Globus pallidus (tissue), 1 donor: ENCODE data around the gene SHISA3.
"Not testable (repeated sequence)": the region's sequence is repeated elsewhere in the genome, so short reads cannot be mapped to it uniquely, and the experiment has no call there.

Experiments used
- DNase-seq: peaks from one replicate; pipeline ENCODE4 v3.0.0-alpha.2; 2015; ENCODE audit warnings: low spot score

The SHISA3 gene

DNA sequence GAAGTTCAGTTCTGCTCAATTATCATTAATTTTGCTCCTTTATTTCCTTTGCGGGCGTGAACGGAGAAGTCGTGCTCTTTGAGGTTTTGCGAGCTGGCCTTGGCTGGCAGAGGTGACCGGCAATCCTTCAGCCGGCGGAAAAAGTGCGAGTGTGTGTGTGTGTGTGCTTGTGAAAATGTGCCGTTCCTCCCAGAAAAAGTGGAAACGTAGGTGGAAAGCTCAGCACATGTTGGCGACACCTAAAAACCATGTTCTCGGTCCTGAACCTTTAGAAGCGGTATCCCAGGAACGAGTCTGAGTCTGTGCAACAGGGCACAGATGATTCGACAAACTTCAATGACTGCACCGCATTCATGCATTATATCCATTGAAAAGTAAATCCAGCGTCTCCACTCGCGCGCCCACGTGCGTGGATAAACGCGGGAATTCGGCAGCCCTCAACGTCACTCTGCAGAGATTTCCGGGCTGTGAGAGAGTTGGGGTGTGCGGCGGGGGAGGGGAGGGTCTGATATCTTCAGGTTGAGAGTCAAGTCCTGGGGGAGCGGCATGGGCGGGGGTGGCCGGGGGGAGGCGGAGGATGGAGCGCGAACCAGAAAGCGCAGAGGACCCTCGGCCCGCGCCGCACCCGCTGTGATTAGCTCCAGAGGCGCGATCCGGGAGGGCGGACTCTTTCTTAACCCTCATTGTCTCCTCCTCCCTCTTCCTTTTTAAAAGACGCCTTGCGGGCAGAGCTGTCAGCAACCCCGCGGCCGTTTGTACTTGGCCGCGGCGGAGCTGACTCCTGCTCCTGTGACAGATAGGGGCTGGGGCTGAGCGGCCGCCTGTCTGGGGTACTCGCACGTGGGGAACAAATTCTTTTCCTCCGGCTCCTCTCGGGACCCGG lies at the start of gene SHISA3:
Gene SHISA3 (plus strand): TSS at position 737 of the 883 bp plus-strand sequence. CDS start 569 bp downstream, outside the sequence.
- no peak for DNase-seq

DNA sequence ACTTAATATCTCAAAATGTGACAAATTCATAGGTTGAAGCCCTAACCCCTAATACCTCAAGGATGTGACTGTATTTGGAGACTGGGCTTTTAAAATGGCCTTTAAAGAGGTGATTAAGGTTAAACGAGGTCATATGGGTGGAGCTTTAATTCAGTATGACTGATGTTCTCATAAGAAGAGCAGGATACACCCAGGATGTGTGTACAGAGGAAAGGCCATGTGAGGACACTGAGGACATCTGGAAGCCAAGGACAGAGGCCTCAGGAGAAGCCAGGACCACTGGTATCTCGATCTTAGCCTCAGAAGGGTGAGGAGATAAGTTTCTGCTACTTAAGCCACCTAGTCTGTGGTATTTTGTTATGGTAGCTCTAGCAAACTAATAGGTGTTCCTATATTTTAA lies 49.0 kb upstream of the SHISA3 start:
- DNase-seq: no peak

DNA sequence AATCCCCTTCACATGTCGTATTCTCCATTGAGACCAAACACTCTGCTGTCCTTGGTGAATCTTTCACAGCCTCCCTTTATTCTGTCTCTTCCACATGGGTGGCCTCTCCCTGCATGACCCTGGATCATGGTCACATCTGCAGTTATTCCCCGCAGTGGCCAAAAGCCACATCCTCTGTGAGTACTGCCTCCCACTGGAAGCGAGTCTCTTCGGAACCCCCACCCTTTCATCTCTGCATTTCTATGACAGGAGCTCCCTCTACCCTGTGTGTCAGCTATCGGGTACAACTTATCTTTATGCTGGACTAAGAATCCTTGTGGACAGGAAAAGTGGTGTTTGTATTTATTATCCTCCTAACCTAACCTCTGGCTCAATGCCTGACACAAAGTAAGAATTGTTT lies 48.6 kb upstream of the SHISA3 start:
- DNase-seq: no peak

DNA sequence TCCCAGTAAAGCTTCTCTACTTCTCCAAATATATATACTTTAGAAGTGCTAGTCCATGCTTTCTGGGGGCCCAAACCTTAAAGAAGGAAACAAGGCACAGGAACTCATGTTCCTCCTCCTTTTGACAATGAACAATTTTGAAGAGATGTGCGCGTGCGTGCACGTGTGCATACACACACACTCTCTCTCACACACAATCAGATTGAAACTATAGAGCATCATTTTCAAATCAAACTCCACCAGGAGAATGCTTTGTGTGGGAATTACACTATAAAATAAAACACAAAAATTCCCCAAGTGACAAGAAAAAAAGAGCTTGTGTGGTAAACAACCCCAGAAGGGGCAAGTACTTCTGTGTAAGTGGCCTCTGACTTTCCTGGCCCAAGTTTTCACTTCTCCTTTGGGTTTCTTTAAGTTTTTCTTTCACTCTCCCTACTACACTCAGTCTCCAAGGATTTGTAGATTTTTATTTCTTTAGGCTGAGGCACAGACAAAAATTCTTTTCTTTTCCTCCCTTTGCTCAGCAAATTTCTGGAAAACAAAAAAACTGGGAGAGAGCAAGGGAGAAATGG lies 46.6 kb upstream of the SHISA3 start:
- DNase-seq: no peak

DNA sequence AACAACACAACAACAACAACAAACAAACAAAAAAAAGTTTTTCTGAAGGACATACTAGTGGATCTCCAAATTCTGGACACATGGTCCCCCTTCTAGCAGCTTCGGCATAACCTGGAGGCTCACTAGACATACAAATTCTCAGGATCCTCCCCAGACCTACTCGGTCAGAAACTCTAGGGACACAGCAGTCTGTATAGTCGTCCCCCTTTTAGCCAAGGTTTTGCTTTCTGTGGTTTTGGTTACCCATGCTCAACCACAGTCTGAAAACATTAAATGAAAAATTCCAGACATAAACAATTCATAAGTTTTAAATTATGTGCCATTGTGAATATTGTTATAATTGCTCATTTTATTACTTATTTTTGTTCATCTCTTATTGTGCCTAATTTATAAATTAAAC lies 45.2 kb upstream of the SHISA3 start:
- no peak for DNase-seq

DNA sequence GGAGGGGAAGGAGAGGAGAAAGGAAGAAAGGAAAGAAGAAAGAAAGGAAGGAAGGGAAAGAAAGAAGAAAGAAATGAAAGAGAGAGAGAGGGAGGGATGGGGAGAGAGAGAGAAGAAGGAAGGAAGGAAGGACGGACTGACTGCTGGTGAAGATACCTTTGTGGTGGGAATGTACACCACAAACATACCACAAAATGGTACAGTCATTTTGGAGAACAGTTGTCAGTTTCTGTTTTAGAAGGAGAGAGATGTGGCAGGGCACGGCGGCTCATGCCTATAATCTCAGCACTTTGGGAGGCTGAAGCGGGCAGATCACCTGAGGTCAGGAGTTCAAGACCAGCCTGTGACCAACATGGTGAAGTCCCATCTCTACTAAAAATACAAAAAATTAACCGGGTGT lies 40.0 kb upstream of the SHISA3 start:
- no peak for DNase-seq

DNA sequence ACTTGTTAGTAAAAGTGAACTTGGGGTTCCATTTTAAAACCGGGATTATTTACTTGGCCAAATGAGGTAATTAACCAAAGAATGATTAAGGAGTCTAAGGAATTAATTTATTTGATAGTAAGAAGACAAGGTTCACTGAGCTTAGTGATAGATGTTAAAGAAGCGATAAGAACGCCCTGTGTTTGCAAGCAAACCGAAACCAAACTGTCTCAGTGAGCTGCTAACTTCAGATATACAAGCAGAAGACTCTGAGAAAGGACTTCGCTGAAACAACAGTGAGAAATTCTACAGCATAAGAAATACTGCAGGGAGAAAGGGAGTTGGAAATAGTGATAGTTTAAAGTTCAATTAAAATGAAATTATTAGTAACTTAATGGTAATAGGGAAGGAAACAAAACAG lies 37.6 kb upstream of the SHISA3 start:
- DNase-seq: no peak

DNA sequence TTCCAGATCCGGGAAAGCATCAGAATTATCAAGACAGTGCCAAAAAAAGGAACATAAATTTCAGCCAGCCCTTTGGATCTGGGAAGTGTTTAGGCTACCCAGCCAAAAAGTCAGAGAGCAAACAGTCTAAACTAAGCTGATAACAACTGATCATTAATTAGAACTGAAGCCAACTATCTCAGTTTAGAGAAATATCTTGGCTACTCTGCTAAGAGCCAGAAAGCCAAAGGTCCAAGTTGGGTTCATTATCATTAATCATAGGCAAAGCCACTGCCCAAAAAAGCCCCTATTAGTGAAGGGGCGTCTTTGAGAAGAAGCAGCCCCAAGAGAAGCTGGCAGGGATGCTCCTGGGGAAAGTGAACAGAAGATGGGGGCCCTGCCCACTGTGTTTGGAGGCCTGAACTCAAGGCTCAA lies 37.0 kb upstream of the SHISA3 start:
- DNase-seq: no peak

DNA sequence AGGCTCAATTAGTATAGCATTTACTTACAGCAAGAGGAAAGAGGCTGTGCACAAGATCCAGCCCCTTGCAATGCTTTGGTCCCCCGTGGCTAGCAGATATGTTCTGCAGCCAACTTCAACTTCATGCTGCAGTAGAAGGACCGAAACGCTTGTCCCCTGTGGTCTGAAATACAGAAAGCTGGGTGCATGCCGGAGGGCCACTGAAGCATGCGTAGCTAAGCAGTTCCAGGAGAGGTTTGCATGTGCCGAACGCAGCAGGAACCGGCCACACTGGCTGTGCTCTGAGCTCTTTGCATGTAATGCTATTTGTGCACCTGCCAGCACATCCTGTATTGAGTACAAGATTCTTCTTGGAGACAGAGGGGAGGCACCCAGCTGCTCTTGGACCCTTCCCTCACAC lies 35.8 kb upstream of the SHISA3 start:
- no peak for DNase-seq

DNA sequence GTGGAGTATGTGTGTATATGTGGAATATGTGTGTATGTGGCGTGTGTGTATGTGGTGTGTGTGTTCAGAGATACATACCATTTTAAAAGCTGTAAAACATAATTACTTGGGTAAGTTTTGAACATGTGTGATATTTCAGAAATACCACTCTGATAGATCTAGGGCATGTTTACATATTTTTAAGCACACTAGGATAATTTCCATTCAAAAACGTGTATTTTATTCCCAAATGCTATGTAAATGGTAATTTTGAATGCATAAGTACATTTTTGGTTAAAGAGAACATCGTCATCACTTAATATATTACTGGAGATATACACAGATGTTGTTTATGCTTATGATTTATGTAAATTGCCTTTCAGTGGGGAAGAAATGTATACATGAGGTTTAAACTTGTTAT lies 34.7 kb upstream of the SHISA3 start:
- DNase-seq: no peak

DNA sequence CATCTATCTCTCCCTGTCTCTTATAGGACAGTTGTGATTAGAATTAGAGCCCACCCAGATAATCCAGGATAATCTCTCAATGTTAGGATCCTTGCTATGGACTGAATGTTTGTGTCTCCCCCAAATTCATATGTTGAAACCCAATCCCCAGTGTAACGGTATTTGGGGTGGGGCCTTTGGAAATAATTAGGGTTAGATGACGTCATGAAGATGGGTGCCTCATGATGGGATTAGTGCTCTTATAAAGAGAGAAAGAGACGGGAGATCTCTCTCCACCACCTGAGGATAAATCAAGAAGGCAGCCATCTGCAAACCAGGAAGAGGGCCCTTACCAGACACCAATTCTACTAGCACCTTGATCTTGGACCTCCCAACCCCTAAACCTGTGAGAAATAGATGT lies 33.7 kb upstream of the SHISA3 start:
- no peak for DNase-seq

DNA sequence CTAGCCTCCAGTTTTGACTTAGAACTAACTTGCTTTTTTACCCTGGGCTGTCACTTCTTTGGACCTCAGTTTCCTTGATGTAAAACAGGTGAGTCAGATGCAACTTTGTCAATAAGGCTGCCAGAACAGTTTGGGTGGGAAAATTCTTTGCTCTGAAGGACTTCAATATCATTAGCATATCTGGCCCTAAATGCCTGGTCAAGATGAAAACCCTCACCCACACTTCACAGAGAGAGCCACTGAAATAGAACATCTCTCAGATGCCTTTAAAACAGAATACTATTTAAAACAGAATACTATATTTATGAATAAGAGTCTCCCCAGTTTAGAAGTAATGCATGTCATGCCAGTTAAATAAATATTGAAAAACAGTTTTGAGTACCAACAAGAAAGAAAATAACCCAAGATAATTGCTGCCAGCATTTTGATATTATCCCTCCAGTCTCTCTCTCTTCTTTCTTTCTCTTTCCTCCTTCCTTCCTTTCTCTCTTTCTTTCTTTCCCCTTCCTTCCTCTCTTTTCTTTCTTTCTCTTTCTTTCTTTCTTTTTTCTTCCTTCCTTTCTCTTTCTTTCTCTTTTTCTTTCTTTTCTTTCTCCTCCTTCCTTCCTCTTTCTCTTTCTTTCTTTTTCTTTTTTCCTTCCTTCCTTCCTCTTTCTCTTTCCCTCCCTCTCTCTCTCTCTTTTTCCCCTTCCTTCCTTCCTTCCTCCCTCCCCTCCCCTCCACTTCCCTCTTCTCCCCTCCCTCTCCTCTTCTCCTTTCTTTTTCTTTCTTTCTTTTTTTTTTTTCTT lies 32.8 kb upstream of the SHISA3 start:
- DNase-seq: no peak

DNA sequence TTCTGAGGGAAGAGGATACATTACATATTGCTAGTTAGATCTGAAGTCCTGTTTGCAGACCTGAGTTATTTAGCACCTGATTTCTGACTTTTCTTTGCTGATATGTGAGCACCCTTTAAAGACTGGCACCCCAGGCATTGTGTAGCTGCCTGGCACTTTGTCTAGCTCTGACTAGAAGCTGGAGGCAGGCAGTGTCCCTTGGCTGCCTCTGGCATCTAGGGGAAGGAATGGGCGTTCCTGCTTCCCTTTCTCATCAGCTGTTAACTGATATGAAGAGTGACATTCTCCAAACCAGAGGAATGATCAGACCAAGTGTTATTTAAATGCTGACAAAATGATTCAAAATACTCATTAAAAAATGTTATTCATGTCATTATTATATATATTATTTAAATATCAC lies 30.3 kb upstream of the SHISA3 start:
- no peak for DNase-seq

DNA sequence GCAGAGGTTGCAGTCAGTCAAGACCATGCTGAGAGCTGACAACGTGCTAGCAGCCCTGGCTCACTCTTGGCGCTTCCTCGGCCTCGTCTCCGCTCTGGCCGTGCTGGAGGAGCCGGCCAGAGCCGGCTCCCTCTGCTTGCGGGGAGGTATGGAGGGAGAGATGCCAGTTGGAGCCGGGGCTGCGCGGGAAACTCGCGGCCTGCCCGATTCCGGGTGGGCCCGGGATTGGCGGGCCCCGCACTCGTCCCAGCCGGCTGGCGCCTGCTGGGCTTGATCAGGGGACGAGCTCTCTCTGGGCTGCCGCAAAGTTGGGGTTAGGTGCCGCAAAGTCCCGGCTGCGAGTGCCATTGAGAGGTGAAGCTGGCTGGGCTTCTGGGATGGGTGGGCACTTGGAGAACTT lies 27.8 kb upstream of the SHISA3 start:
- no peak for DNase-seq

DNA sequence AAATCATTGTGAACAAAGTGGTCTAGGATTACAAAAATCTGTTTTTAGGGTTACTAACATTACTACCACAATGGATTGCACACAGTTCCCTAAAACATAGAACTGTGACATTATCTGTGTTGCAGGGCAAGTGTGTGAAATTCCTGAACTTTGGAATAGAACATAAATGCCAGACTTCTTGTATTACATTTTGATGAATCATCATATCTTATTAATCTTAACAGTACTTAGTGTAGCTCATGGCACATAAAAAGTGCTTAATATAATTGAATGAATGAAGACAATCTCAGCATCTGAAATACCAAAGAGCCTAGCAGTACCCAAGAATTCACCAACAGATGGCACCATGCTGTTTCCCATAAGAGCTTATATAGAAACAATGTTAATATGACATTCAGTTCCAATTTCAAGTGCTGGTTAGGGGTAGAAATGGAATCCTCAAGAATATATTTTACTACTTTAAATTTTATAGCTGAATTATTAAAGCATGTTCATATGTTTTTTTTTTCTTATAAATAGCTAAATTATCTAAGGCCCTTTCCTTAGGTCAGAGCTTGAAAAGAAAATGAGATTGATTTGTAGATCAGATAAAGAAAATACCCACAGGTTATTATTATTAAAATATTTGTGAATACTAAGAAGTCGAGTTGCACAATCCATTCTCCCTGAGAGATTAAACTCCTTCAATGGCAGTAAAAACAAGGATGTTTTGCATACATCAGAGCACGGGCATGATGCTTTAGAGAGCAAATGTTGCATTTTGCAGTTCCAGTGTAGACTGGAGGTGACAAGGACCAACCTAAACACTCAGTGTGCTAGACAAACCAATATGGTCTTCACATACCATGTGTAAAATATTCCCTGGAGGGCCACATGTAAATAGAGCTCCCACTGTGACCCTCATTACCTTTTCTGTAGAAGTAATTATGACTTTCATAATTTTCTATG lies 25.7 kb upstream of the SHISA3 start:
- DNase-seq: peak; percentile 58

DNA sequence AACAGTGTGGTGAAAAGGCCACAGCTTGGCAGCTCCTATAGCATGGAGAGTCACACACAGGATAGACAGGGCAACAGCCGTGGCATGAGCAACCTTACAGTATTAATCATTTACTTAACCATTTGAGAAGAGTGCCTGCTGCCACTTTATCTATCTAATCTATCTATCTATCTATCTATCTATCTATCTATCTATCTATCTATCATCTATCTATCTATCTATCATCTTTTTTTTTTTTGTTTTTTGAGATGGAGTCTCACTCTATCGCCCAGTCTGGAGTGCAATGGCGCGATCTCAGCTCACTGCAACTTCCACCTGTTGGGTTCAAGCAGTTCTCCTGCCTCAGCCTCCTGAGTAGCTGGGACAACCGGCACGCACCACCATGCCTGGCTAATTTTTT lies 25.0 kb upstream of the SHISA3 start:
- not testable (repeated sequence) for DNase-seq

DNA sequence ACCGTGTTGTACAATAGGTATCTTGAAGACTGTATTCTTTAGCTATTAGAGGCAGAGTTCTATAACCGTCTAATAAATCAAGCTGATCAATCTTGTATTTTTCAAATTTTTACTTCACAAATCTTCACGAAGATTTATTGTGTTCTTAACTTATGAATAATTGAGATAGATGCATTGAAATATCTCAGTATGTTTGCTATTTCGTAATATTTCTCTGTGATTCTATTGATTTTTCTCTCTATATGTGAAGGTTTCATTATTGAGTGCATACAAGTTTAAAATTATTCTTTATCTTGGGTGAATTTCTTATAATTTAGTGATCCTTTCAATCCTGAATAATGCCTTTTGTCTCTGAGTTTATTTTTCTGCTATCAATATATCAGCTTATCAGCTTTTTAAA lies 19.8 kb upstream of the SHISA3 start:
- no peak for DNase-seq

DNA sequence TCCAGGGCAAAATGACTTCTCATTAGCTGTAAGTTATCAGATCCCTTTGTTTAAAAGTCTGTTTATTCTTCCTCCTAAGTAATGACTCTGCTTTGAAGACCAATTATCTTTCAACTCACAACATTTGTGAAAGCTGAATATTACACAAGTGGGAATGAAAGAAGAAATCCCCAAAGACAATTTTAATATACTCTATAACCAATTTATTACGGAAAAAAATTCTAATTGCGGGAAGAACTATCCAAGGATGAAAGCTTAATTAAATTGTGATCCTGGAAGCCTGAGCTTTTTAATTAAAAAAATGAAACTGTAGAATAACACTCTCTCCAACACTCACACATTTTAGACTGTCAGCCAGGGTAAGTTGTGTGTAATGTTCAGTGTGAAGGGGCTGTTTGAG lies 15.6 kb upstream of the SHISA3 start:
- no peak for DNase-seq

DNA sequence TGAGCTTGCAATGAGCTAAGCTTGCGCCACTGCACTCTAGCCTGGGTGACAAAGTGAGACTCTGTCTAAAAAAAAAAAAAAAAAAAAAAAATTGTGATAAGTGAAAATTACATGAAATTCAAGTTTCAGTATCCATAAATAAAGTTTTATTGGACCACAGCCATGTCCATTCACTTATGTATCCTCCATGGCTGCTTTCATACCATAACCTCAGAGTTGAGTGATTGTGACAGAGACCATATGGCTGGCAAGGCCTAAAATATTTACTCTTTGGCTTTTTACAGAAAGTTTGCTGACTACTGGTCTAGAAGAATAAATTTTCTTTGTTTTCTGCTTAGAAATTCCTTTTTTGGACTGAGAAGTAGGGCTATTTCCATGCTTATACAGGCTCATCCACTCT lies 11.8 kb upstream of the SHISA3 start:
- no peak for DNase-seq

DNA sequence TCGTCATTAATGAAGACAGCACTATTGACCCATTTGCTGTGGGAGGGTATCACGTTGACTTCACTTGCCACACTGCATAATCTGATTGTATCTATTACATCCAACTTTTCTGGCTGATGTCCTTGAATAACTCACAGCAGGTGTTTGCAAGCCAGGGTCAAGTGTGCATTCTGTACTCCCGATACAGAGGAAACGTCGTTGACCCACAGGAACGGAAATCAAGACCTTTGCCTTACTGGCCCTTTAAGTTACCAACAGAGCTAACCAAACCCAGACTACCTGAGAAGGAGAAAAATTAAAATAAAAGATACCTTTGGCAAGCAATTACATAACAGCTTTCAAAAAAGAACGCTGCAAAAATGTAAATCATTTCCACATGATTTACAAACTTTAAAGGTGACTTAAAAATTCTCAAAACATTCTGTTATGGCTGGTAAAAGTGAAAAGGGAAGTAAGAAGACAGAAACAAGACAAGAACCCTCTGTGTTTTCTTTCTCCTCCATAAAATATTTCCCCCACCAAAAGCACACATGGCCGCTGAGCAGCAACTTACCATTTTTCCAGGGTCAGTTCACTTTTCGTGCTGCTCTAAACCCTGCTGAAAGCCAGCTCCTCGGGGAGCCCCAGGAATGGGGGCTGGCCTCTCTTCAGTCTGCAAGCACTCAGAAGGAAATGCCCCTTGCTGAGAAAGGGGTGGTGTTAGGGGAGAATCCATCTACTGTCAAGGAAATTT lies 6.5 kb upstream of the SHISA3 start:
- DNase-seq: no peak

DNA sequence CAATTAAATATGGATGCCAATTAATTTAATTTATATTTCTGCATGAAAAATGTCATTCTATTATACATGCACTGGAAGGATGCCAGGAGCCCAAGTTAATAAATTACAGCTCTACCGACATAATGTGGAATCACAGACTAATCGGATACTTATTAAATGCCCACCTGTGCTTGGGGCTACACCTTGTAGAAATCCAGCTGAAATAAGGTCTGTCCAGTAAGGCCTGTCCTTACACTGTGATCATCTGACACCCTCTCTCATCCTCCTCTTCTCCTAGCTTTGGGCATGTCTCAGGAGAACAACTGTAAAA lies 6.0 kb upstream of the SHISA3 start:
- DNase-seq: no peak
